MM.1S (cell line): ENCODE measurements around the gene C7.
"Not testable (repeated sequence)": the region's sequence is repeated elsewhere in the genome, so short reads cannot be mapped to it uniquely, and the experiment has no call there.

ENCODE experiments used
- DNase-seq: peaks from one replicate; pipeline ENCODE4 v3.0.0-alpha.2; 2015
- H2AFZ ChIP-seq: fragments of 300-600 bp; sonication (generic); 2 replicates; pipeline ENCODE4 v1.6.0; 2016; ENCODE audit warnings: antibody characterized with exemption, low read length
- H3F3A ChIP-seq: fragments of 300-600 bp; sonication (generic); 2 replicates; pipeline ENCODE4 v1.6.1; 2016; ENCODE audit warnings: mild to moderate bottlenecking, antibody characterized with exemption, low read length, moderate library complexity, mixed read lengths; ENCODE audit not compliant: insufficient read depth
- H3K27ac ChIP-seq: fragments of 300-600 bp; sonication (generic); 2 replicates; pipeline ENCODE4 v1.5.1; 2016; ENCODE audit warnings: mild to moderate bottlenecking, low read length
- H3K27me3 ChIP-seq: fragments of 300-600 bp; sonication (generic); replicated peaks from 2 replicates; pipeline ENCODE4 v1.6.0; 2016; ENCODE audit warnings: low read length; ENCODE audit not compliant: insufficient read depth
- H3K36me3 ChIP-seq: fragments of 300-600 bp; sonication (generic); replicated peaks from 2 replicates; pipeline ENCODE4 v1.6.1; 2016; ENCODE audit warnings: mild to moderate bottlenecking, low read length, mixed read lengths; ENCODE audit not compliant: insufficient read depth
- H3K4me1 ChIP-seq: fragments of 300-600 bp; sonication (generic); 2 replicates; pipeline ENCODE4 v1.6.1; 2016; ENCODE audit warnings: low read length, mixed read lengths
- H3K4me2 ChIP-seq: fragments of 300-600 bp; sonication (generic); 2 replicates; pipeline ENCODE4 v1.6.0; 2016; ENCODE audit warnings: low read depth, low read length
- H3K4me3 ChIP-seq: fragments of 300-600 bp; sonication (generic); 2 replicates; pipeline ENCODE4 v1.5.1; 2016; ENCODE audit warnings: low read length, mixed read lengths
- H3K79me2 ChIP-seq: fragments of 300-600 bp; sonication (generic); 2 replicates; pipeline ENCODE4 v1.6.1; 2016; ENCODE audit warnings: mixed run types, low read length, mixed read lengths
- H3K9ac ChIP-seq: fragments of 300-600 bp; sonication (generic); 2 replicates; pipeline ENCODE4 v1.6.1; 2016; ENCODE audit warnings: low read length, mixed read lengths
- H3K9me2 ChIP-seq: fragments of 300-600 bp; sonication (generic); replicated peaks from 2 replicates; pipeline ENCODE4 v1.6.1; 2016; ENCODE audit warnings: mild to moderate bottlenecking, low read length, mixed read lengths; ENCODE audit not compliant: insufficient read depth
- H3K9me3 ChIP-seq: fragments of 300-600 bp; sonication (generic); replicated peaks from 2 replicates; pipeline ENCODE4 v1.6.1; 2016; ENCODE audit warnings: mild to moderate bottlenecking, low read length, mixed read lengths; ENCODE audit not compliant: insufficient read depth
- H4K20me1 ChIP-seq: fragments of 300-600 bp; sonication (generic); 2 replicates; pipeline ENCODE4 v1.6.1; 2016; ENCODE audit warnings: mild to moderate bottlenecking, low read length, moderate library complexity, mixed read lengths; ENCODE audit not compliant: insufficient read depth
- EZH2 ChIP-seq: fragments of 300-600 bp; sonication (generic); optimal IDR thresholded peaks from 2 replicates; pipeline ENCODE3; 2017; ENCODE audit warnings: low read depth, mild to moderate bottlenecking, antibody characterized with exemption, low read length, mixed read lengths
- EZH2phosphoT487 ChIP-seq: fragments of 300-600 bp; sonication (generic); IDR thresholded peaks from 2 replicates; pipeline ENCODE4 v1.6.1; 2018; ENCODE audit warnings: antibody characterized with exemption, low read length
- TF ChIP-seq, protein P1 (sequence below): fragments of 300-600 bp; sonication (generic); IDR thresholded peaks from 2 replicates; pipeline ENCODE4 v1.5.1; 2016; ENCODE audit warnings: antibody characterized with exemption, low read length, mixed read lengths

Gene C7

GRCh38 chr5:40882291-40882690 is 27.0 kb upstream of the C7 start:
- Histone ChIP-seq H4K20me1 (no peaks in the 10 kb centered on the region), H3K36me3 (no peaks in the 10 kb centered on the region), H3K9me2 (no peaks in the 10 kb centered on the region), H3K79me2 (no peaks in the 10 kb centered on the region), H3K9ac (no peak overlapping the region), H3K4me1 (no peaks in the 10 kb centered on the region), H3K27me3 (no peaks in the 10 kb centered on the region), H3K4me2 (no peak overlapping the region), H3K4me3 (no peak overlapping the region), H3K27ac (no peak overlapping the region), H3K9me3 (no peaks in the 10 kb centered on the region), H2AFZ (no peak overlapping the region), H3F3A (no peaks in the 10 kb centered on the region)
- no peak for DNase-seq
- TF ChIP-seq, protein P1, sequence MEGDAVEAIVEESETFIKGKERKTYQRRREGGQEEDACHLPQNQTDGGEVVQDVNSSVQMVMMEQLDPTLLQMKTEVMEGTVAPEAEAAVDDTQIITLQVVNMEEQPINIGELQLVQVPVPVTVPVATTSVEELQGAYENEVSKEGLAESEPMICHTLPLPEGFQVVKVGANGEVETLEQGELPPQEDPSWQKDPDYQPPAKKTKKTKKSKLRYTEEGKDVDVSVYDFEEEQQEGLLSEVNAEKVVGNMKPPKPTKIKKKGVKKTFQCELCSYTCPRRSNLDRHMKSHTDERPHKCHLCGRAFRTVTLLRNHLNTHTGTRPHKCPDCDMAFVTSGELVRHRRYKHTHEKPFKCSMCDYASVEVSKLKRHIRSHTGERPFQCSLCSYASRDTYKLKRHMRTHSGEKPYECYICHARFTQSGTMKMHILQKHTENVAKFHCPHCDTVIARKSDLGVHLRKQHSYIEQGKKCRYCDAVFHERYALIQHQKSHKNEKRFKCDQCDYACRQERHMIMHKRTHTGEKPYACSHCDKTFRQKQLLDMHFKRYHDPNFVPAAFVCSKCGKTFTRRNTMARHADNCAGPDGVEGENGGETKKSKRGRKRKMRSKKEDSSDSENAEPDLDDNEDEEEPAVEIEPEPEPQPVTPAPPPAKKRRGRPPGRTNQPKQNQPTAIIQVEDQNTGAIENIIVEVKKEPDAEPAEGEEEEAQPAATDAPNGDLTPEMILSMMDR, result no peak
- TF ChIP-seq EZH2phosphoT487, result no peak
- TF ChIP-seq EZH2, result no peak

- H4K20me1 ChIP-seq, H2AFZ ChIP-seq, H3K27me3 ChIP-seq, H3K79me2 ChIP-seq, H3K36me3 ChIP-seq, H3K4me2 ChIP-seq, DNase-seq, H3K4me3 ChIP-seq, H3F3A ChIP-seq, H3K4me1 ChIP-seq, H3K27ac ChIP-seq, H3K9me2 ChIP-seq, H3K9me3 ChIP-seq, H3K9ac ChIP-seq: not testable (repeated sequence)
Observed at GRCh38 chr5:40883051-40883450, 26.2 kb upstream of the C7 start.

DNA sequence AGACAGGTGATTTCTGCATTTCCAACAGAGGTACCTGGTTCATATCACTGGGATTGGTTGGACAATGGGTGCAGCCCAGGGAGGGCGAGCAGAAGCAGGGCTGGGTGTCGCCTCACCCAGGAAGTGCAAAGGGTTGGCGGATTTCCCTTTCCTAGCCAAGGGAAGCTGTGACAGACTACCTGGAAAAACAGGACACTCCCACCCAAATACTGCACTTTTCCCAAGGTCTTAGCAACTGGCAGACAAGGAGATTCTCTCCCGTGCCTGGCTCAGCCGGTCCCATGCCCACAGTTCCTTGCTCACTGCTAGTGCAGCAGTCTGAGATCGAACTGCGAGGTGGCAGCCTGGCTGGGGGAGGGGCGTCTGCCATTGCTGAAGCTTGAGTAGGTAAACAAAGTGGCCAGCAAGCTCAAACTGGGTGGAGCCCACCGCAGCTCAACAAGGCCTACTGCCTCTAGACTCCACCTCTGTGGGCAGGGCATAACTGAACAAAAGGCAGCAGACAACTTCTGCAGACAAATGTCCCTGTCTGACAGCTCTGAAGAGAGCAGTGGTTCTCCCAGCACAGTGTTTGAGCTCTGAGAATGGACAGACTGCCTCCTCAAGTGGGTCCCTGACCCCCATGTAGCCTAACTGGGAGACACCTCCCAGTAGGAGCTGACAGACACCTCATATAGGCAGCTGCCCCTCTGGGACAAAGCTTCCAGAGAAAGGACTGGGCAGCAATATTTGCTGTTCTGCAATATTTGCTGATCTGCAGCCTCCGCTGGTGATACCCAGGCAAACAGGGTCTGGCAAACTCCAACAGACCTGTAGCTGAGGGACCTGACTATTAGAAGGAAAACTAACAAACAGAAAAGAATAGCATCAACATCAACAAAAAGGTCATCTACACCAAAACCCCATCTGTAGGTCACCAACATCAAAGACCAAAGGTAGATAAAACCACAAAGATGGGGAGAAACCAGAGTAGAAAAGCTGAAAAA is 13.6 kb upstream of the C7 start:
- not testable (repeated sequence) for H3K36me3 ChIP-seq, H3K9me2 ChIP-seq, DNase-seq, H3K27me3 ChIP-seq, H2AFZ ChIP-seq, H3K9me3 ChIP-seq, H3F3A ChIP-seq, H3K4me1 ChIP-seq, H3K27ac ChIP-seq, H3K4me2 ChIP-seq, H3K79me2 ChIP-seq, H3K9ac ChIP-seq, H4K20me1 ChIP-seq, H3K4me3 ChIP-seq

GRCh38 chr5:40904205-40904993 is 4.9 kb upstream of the C7 start:
- Histone ChIP-seq H4K20me1 (no peaks in the 10 kb centered on the region), H3K9me3 (no peaks in the 10 kb centered on the region), H3K36me3 (no peaks in the 10 kb centered on the region), H3F3A (no peaks in the 10 kb centered on the region), H3K4me2 (no peak overlapping the region), H2AFZ (no peak overlapping the region), H3K9me2 (no peaks in the 10 kb centered on the region), H3K4me1 (no peaks in the 10 kb centered on the region), H3K27me3 (no peaks in the 10 kb centered on the region), H3K9ac (no peak overlapping the region), H3K27ac (no peak overlapping the region), H3K79me2 (no peaks in the 10 kb centered on the region), H3K4me3 (no peak overlapping the region)
- DNase-seq, result peak; percentile 69
- no peak for TF ChIP-seq EZH2
- TF ChIP-seq, protein P1, result peak; percentile 93
